ENCODE measurements around the gene NTSR1.

NTSR1 gene

GRCh38 chr20:62716198-62716940 lies 7.7 kb downstream of the NTSR1 start:
- TF ChIP-seq CTCF (IDR thresholded peaks at IDR 0.05), result no peak
- peak overlapping the region; percentile 44 for H3K27ac Mint-ChIP-seq
- peaks cover 19% of the 10 kb centered on the region for H3K4me1 Mint-ChIP-seq
- no peak for DNase-seq
- H3K9me3 Mint-ChIP-seq, result peaks cover 36% of the 10 kb centered on the region
- H3K27me3 Mint-ChIP-seq (ENCODE audit: low read depth, poor library complexity), result peaks cover 59% of the 10 kb centered on the region
- H3K36me3 Mint-ChIP-seq (ENCODE audit: low read depth), result peaks cover 7% of the 10 kb centered on the region
- H3K4me3 Mint-ChIP-seq, result no peak overlapping the region

- peaks cover 59% of the 10 kb centered on the region for H3K27me3 Mint-ChIP-seq (ENCODE audit: low read depth, poor library complexity)
- H3K9me3 Mint-ChIP-seq, result peaks cover 41% of the 10 kb centered on the region
- TF ChIP-seq CTCF (IDR thresholded peaks at IDR 0.05), result no peak
- no peak overlapping the region for H3K4me3 Mint-ChIP-seq
- no peak for DNase-seq
- H3K36me3 Mint-ChIP-seq (ENCODE audit: low read depth), result peaks cover 12% of the 10 kb centered on the region
- H3K27ac Mint-ChIP-seq, result no peak overlapping the region
- peaks cover 19% of the 10 kb centered on the region for H3K4me1 Mint-ChIP-seq
These were observed 8.3 kb downstream of the NTSR1 start for GRCh38 chr20:62716941-62717310.

- H3K27ac Mint-ChIP-seq, result no peak overlapping the region
- peaks cover 51% of the 10 kb centered on the region for H3K9me3 Mint-ChIP-seq
- peaks cover 57% of the 10 kb centered on the region for H3K27me3 Mint-ChIP-seq (ENCODE audit: low read depth, poor library complexity)
- no peak for DNase-seq
- no peak for TF ChIP-seq CTCF (IDR thresholded peaks at IDR 0.05)
- peaks cover 17% of the 10 kb centered on the region for H3K36me3 Mint-ChIP-seq (ENCODE audit: low read depth)
- H3K4me1 Mint-ChIP-seq, result peaks cover 19% of the 10 kb centered on the region
- H3K4me3 Mint-ChIP-seq, result no peak overlapping the region
These were observed 9.3 kb downstream of the NTSR1 start for GRCh38 chr20:62717933-62718332.

- no peak for TF ChIP-seq CTCF (IDR thresholded peaks at IDR 0.05)
- Mint-ChIP-seq H3K36me3 (ENCODE audit: low read depth) (peaks cover 17% of the 10 kb centered on the region), H3K27me3 (ENCODE audit: low read depth, poor library complexity) (peaks cover 51% of the 10 kb centered on the region), H3K9me3 (peaks cover 46% of the 10 kb centered on the region), H3K27ac (no peak overlapping the region), H3K4me1 (peaks cover 23% of the 10 kb centered on the region), H3K4me3 (no peak overlapping the region)
- no peak for DNase-seq
These were observed 9.9 kb downstream of the NTSR1 start for GRCh38 chr20:62718546-62718945.

- Mint-ChIP-seq H3K4me3 (no peak overlapping the region), H3K27ac (no peak overlapping the region), H3K4me1 (peaks cover 23% of the 10 kb centered on the region), H3K27me3 (ENCODE audit: low read depth, poor library complexity) (peaks cover 47% of the 10 kb centered on the region), H3K36me3 (ENCODE audit: low read depth) (peaks cover 17% of the 10 kb centered on the region), H3K9me3 (peaks cover 41% of the 10 kb centered on the region)
- DNase-seq, result no peak
- no peak for TF ChIP-seq CTCF (IDR thresholded peaks at IDR 0.05)
These were observed 10.8 kb downstream of the NTSR1 start for GRCh38 chr20:62719250-62719935.

Measured in nephron progenitor cell (in vitro differentiated cells).